CD4-positive, CD25-positive, alpha-beta regulatory T cell (primary cell): ENCODE measurements around the gene SNX8. TPM values are rescaled to one million over a fixed set of nuclear protein-coding genes. Genes with fewer than 3 reads are reported as not detected.
"Not testable (repeated sequence)": the region's sequence is repeated elsewhere in the genome, so short reads cannot be mapped to it uniquely, and the experiment has no call there.

Source experiments
- ATAC-seq, 2 donors: fragments of 150-1000 bp; cut with Tn5 transposase; one replicate each; pipeline ENCODE4 v1.10.0; 2021; ENCODE audit warnings: low read depth in 2 of 2, moderate number of reproducible peaks in 2 of 2, moderate library complexity in 1 of 2
- DNase-seq, 3 donors: peaks; one replicate each; pipeline versions ENCODE4 v3.0.0 to v3.0.0-alpha.2; 2012 to 2022; ENCODE audit warnings: mixed read lengths in 1 of 3
- H3K27ac ChIP-seq: one replicate; pipeline ENCODE4 v1.7.0; 2013; ENCODE audit warnings: mild to moderate bottlenecking, low read length; ENCODE audit not compliant: insufficient read depth, poor library complexity, severe bottlenecking
- H3K27me3 ChIP-seq: one replicate; pipeline ENCODE4 v1.7.0; 2013; ENCODE audit warnings: low read length; ENCODE audit not compliant: control insufficient read depth, insufficient read depth
- H3K36me3 ChIP-seq: one replicate; pipeline ENCODE4 v1.7.0; 2013; ENCODE audit warnings: mild to moderate bottlenecking, low read length, moderate library complexity; ENCODE audit not compliant: control insufficient read depth, insufficient read depth
- H3K4me1 ChIP-seq: 2 replicates; pipeline ENCODE4 v1.7.0; 2013; ENCODE audit warnings: mild to moderate bottlenecking, low read length; ENCODE audit not compliant: insufficient read depth, control insufficient read depth, poor library complexity, severe bottlenecking
- H3K4me3 ChIP-seq: one replicate; pipeline ENCODE4 v1.7.0; 2013; ENCODE audit warnings: low read depth, mild to moderate bottlenecking, low read length, moderate library complexity
- H3K9me3 ChIP-seq, 2 experiments: 1 replicate in 1 of 2; 2 replicates in 1 of 2; pipeline ENCODE4 v1.7.0; 2013; ENCODE audit warnings: low read length in 2 of 2, mild to moderate bottlenecking in 1 of 2, moderate library complexity in 1 of 2; ENCODE audit not compliant: control insufficient read depth in 2 of 2
- H3K27ac Mint-ChIP-seq, 3 donors: one replicate each; pipeline ENCODE4 v1.8.0; 2020 to 2022; ENCODE audit warnings: mild to moderate bottlenecking in 3 of 3, mixed read lengths in 3 of 3, moderate library complexity in 2 of 3
- H3K27me3 Mint-ChIP-seq: one replicate; pipeline ENCODE4 v1.8.0; 2022; ENCODE audit warnings: mild to moderate bottlenecking, mixed read lengths
- H3K36me3 Mint-ChIP-seq: one replicate; pipeline ENCODE4 v1.8.0; 2020; ENCODE audit warnings: mixed read lengths
- H3K4me1 Mint-ChIP-seq, 4 donors: one replicate each; pipeline ENCODE4 v1.8.0; 2020 to 2022; ENCODE audit warnings: mixed read lengths in 4 of 4, mild to moderate bottlenecking in 1 of 4
- H3K4me3 Mint-ChIP-seq, 4 donors: one replicate each; pipeline ENCODE4 v1.8.0; 2020 to 2022; ENCODE audit warnings: mild to moderate bottlenecking in 4 of 4, mixed read lengths in 4 of 4, moderate library complexity in 3 of 4
- H3K9me3 Mint-ChIP-seq, 7 donors: one replicate each; pipeline ENCODE4 v1.8.0; 2020 to 2022; ENCODE audit warnings: mixed read lengths in 7 of 7, mild to moderate bottlenecking in 3 of 7, moderate library complexity in 2 of 7
- polyA plus RNA-seq, 4 donors: library from polyadenylated mRNA; unstranded; fragments of 300-500 nt; fragmentation: Illumina TruSeq; gene quantifications; one replicate each; pipeline ENCODE4 v1.2.3, GENCODE V29; 2021
- total RNA-seq: library from RNA; stranded (reverse); gene quantifications from one replicate; pipeline ENCODE4 v1.2.3, GENCODE V29; 2022

SNX8 gene
- total and polyA plus RNA-seq, 5 donors from 2014 or later: 5.7 to 14.5 (median 9.5) TPM

- not testable (repeated sequence) for H3K27me3 ChIP-seq, DNase-seq, H3K4me1 ChIP-seq, H3K36me3 ChIP-seq, H3K27ac ChIP-seq, H3K27me3 Mint-ChIP-seq, H3K4me1 Mint-ChIP-seq, H3K9me3 ChIP-seq, H3K36me3 Mint-ChIP-seq, H3K9me3 Mint-ChIP-seq
- Mint-ChIP-seq H3K4me3 (peak overlapping the region in 1 of 4 donors; percentile 55), H3K27ac (peak overlapping the region in 2 of 3 donors; percentile 67 to 72)
- ATAC-seq: peak in 1 of 2 donors; percentile 15
- peak overlapping the region; percentile 37 for H3K4me3 ChIP-seq
Observed at GRCh38 chr7:2347351-2348063, 33.3 kb upstream of the SNX8 start.

GRCh38 chr7:2336626-2337299, 22.5 kb upstream of the SNX8 start:
- H3K9me3 Mint-ChIP-seq: no peaks in the 10 kb centered on the region
- Histone ChIP-seq H3K36me3 (no peaks in the 10 kb centered on the region), H3K4me1 (no peaks in the 10 kb centered on the region), H3K27me3 (no peaks in the 10 kb centered on the region), H3K9me3 (no peaks in the 10 kb centered on the region), H3K27ac (no peak overlapping the region), H3K4me3 (no peak overlapping the region)
- H3K27me3 Mint-ChIP-seq: no peaks in the 10 kb centered on the region
- DNase-seq (no peak), ATAC-seq (no peak)
- no peaks in the 10 kb centered on the region for H3K36me3 Mint-ChIP-seq
- H3K4me3 Mint-ChIP-seq: no peak overlapping the region
- peak overlapping the region in 1 of 3 donors; percentile 57 for H3K27ac Mint-ChIP-seq
- no peaks in the 10 kb centered on the region for H3K4me1 Mint-ChIP-seq

GRCh38 chr7:2332606-2333231, 18.5 kb upstream of the SNX8 start:
- H3K36me3 Mint-ChIP-seq, H3K4me1 ChIP-seq, H3K27me3 ChIP-seq, H3K9me3 Mint-ChIP-seq, H3K9me3 ChIP-seq, H3K4me1 Mint-ChIP-seq, H3K36me3 ChIP-seq, ATAC-seq, DNase-seq, H3K27ac ChIP-seq, H3K27me3 Mint-ChIP-seq, H3K4me3 ChIP-seq, H3K4me3 Mint-ChIP-seq: not testable (repeated sequence)
- H3K27ac Mint-ChIP-seq: peak overlapping the region in 1 of 3 donors; percentile 31

GRCh38 chr7:2331707-2332106, 17.5 kb upstream of the SNX8 start:
- no peaks in the 10 kb centered on the region for H3K27me3 Mint-ChIP-seq
- H3K4me1 Mint-ChIP-seq: no peaks in the 10 kb centered on the region
- no peaks in the 10 kb centered on the region for H3K9me3 Mint-ChIP-seq
- ATAC-seq (no peak), DNase-seq (no peak)
- no peaks in the 10 kb centered on the region for H3K4me1 ChIP-seq
- no peak overlapping the region for H3K4me3 Mint-ChIP-seq
- H3K36me3 ChIP-seq: no peaks in the 10 kb centered on the region
- H3K36me3 Mint-ChIP-seq: no peaks in the 10 kb centered on the region
- H3K27ac ChIP-seq: no peak overlapping the region
- H3K27me3 ChIP-seq: no peaks in the 10 kb centered on the region
- no peak overlapping the region for H3K4me3 ChIP-seq
- H3K27ac Mint-ChIP-seq: no peak overlapping the region
- H3K9me3 ChIP-seq: no peaks in the 10 kb centered on the region

GRCh38 chr7:2330493-2330892, 16.3 kb upstream of the SNX8 start:
- no peak for DNase-seq
- Mint-ChIP-seq H3K9me3 (no peaks in the 10 kb centered on the region), H3K27ac (no peak overlapping the region), H3K4me3 (no peak overlapping the region), H3K4me1 (no peaks in the 10 kb centered on the region), H3K36me3 (no peaks in the 10 kb centered on the region), H3K27me3 (no peaks in the 10 kb centered on the region)
- H3K4me3 ChIP-seq: no peak overlapping the region
- H3K4me1 ChIP-seq: no peaks in the 10 kb centered on the region
- ATAC-seq: no peak
- no peak overlapping the region for H3K27ac ChIP-seq
- H3K27me3 ChIP-seq: no peaks in the 10 kb centered on the region
- no peaks in the 10 kb centered on the region for H3K36me3 ChIP-seq
- no peaks in the 10 kb centered on the region for H3K9me3 ChIP-seq

GRCh38 chr7:2326951-2327350, 12.7 kb upstream of the SNX8 start:
- no peaks in the 10 kb centered on the region for H3K9me3 ChIP-seq
- H3K27ac Mint-ChIP-seq: no peak overlapping the region
- no peaks in the 10 kb centered on the region for H3K4me1 ChIP-seq
- no peak overlapping the region for H3K27ac ChIP-seq
- H3K36me3 ChIP-seq: no peaks in the 10 kb centered on the region
- no peaks in the 10 kb centered on the region for H3K4me1 Mint-ChIP-seq
- DNase-seq (no peak), ATAC-seq (no peak)
- H3K4me3 Mint-ChIP-seq: no peak overlapping the region
- H3K27me3 Mint-ChIP-seq: peaks cover 4% of the 10 kb centered on the region
- H3K9me3 Mint-ChIP-seq: no peaks in the 10 kb centered on the region
- no peak overlapping the region for H3K4me3 ChIP-seq
- no peaks in the 10 kb centered on the region for H3K36me3 Mint-ChIP-seq
- H3K27me3 ChIP-seq: no peaks in the 10 kb centered on the region

- no peak overlapping the region for H3K4me3 ChIP-seq
- H3K4me1 ChIP-seq: no peaks in the 10 kb centered on the region
- H3K36me3 ChIP-seq: no peaks in the 10 kb centered on the region
- no peak overlapping the region for H3K27ac ChIP-seq
- ATAC-seq: no peak
- H3K27ac Mint-ChIP-seq: no peak overlapping the region
- H3K27me3 ChIP-seq: no peaks in the 10 kb centered on the region
- no peaks in the 10 kb centered on the region for H3K36me3 Mint-ChIP-seq
- peaks cover 11% of the 10 kb centered on the region for H3K27me3 Mint-ChIP-seq
- H3K4me1 Mint-ChIP-seq: no peaks in the 10 kb centered on the region
- DNase-seq: no peak
- no peak overlapping the region for H3K4me3 Mint-ChIP-seq
- H3K9me3 Mint-ChIP-seq: no peaks in the 10 kb centered on the region
- no peaks in the 10 kb centered on the region for H3K9me3 ChIP-seq
Observed at GRCh38 chr7:2325162-2325561, 10.9 kb upstream of the SNX8 start.
